HUDEP-2 (cell line): Measurements from ENCODE around the gene BNIPL.

Experiments used
- DNase-seq, 76 experiments: peaks; one replicate each; lab custom pipeline; 2025; ENCODE audit not compliant: unreplicated experiment in 76 of 76; lab: John Stamatoyannopoulos, UW

Gene BNIPL, protein sequence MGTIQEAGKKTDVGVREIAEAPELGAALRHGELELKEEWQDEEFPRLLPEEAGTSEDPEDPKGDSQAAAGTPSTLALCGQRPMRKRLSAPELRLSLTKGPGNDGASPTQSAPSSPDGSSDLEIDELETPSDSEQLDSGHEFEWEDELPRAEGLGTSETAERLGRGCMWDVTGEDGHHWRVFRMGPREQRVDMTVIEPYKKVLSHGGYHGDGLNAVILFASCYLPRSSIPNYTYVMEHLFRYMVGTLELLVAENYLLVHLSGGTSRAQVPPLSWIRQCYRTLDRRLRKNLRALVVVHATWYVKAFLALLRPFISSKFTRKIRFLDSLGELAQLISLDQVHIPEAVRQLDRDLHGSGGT

DNA sequence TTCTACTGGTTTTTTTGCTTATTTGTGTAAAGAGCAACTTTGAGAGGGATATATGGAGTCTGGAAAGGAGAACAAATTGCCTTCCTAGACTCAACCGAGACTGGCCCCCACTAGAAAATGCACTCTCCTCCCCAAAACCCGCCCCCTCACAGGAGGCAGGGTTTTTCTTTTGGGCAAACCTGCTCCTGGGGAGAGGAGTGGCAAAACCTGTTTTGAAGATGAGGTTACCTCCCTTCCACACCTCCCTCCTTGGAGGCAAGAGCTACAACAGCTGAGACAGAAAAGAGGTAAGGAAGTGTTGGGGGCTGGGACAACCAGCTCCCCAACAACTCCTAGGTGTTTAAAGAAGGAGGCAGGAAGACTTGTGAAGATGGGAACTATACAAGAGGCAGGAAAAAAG is at the start of gene BNIPL:
TSS of gene BNIPL (plus strand) at position 231 of the 400 bp plus-strand sequence. CDS start at position 371, 140 bp downstream.
- no peak for DNase-seq

DNA sequence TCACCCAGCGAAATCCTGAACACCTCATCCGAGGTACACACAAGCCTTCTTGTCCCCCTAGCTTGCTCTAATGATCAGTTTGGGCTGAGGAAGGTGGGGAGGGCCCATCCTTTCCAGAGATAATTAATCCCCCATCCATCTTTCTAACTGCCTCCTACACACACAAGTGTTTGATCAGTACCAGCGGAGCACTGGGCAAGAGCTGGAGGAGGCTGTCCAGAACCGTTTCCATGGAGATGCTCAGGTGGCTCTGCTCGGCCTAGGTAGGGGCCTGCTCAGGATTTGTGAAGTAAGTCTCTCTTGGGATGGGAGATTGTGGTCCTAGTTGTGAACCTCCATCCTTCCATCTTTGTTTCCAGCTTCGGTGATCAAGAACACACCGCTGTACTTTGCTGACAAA is 48.5 kb upstream of the BNIPL start:
- no peak for DNase-seq

DNA sequence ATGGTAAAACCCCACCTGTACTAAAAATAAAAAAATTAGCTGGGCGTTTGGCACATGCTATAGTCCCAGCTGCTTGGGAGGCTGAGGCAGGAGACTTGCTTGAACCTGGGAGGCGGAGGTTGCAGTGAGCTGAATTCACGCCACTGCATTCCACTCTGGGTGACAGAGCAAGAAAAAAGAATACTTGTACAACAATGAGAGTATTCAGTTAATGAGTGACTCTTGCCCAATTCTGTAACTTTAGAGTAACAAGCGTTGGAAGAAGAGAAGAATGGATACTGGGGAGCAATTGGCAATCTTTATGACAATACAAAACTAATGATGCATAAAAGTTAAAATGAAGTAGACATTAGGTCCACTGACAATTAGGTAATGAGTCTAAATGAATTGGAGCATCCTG is 43.8 kb upstream of the BNIPL start:
- no peak for DNase-seq

DNA sequence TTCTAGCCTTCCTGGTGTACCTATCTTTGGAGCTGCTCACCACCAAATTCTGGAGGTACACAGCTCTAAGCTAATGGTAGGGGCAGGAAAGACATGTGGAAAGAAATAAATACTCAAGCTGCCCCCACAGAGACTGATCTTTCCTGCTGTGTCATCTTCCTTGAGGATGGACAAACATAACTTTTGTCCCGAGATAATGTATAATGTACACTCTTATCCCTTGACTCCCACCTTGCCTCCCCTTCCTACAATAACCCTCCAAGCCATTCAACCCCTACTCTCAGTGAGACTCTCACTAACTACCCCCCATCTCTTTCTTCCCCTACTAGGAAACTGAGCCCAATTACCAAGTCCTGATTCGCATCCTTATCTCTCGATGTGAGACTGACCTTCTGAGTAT is 42.1 kb upstream of the BNIPL start:
- no peak for DNase-seq

DNA sequence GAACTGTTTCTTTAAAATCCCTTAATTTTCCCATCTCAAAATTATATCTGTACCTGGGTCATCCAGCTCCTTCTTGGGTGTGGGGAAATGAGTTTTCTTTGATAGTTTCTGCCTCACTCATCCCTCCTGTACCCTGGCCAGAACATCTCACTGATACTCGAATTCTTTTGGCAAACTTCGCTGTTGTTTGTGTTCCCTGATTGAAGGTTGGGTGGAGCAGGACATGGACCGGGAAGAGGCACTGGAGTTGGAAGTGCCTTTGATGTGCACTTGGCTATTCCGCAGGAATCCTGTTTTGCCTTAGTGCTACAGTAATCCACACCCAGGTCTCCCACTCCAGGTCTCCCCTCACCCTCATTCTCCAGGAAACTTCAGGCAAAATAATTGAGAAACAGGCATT is 40.9 kb upstream of the BNIPL start:
- DNase-seq, result no peak

DNA sequence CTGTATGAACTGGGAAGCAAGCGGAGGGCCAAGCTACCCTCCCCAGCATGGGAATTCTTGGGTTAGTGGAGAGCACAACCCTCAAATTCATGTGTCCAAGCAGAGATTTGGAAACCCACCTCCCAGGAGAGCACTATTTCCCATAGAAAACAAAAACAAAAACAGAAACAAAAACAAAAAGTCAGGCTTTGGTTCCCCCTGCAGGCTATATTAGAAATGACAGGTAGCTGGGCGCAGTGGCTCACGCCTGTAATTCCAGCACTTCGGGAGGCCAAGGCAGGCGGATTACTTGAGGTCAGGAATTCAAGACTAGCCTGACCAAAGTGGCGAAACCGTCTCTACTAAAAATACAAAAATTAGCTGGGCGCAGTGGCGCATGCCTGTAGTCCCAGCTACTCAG is 40.5 kb upstream of the BNIPL start:
- DNase-seq, result peak in 14 of 76 experiments; percentile 9 to 37 (median 18)

DNA sequence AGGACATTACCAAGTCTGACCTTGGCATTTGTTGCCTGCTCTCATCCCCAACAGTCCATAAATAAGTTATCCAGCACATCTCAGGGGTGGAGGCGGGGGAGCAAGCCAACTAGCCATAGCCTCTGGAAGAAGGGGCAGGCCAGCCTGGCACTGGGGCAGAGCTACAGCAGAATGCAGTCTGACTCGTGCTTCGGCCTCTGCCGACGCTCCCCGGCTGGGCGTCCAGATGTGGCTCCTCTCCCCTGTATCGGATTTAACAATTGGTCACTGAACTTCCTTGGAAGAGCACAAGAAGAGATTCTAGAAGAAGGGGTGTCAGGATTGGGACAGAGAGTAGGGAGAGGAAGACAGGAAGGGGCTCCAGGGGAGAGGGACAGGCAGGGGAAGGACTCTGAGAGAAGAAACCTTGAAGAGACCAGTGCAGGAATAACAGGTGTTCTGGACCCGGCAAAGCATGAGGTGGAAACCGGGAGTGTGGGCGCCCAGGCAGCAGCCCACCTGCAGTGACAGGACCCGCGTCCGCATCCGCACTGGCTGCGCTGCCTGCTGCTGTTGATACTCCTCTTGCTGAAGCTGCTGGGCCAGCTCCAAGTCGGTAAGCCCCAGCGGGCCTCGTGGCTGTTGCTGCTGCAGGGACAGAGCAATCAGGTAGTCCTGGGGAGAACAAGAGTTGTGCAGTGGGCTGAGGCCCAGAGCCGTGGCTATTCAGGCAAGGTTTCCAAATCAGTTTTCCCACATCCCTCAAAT is 39.1 kb upstream of the BNIPL start:
- DNase-seq, result no peak

DNA sequence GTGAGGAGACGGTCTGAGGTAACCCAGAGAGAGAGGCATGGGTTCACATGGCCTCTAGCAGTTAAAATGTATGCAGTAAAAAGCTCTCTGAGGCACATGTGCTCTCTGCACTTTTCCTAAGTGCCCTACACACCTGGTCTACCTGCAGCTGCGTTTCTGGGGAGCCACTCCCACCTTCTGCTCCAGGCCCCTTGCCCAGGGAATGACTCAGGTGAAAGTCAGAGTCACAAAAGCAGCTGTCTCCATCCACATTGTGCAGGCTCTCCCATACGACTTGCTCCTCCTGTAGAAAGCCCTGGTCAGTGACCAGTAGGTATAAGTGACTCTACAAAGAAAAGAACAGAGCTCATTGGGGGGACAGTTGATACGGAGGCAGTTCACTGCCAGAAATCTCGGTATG is 38.4 kb upstream of the BNIPL start:
- no peak for DNase-seq

DNA sequence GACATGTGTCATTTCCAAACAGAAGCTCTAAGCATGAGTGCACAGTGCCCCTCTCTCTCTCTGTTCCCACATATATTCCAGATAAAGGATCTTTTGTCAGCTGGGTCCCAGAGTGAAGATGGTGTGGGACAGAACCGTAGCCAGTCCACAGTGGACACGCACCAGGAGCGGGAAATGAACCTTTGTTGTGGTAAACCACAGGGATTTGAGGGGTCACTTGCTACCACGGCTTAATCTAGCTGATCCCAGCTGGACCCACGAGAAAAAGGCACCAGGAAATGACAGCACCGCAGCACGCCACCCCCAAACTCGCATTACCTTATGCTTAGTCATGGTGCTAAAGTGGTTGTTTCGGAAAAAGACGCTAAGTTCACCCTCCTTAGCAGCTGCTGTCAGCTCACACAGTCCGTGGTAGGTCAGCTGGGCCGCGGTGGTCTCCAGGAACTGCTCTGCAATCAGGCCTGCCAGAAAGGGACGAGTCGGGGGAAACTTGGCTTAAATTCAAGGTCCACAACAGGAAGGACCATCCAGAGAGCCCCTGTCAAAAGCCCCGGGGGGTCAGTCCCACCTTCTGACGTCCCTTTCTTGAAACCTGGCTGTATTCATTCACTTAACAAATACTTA is 37.2 kb upstream of the BNIPL start:
- DNase-seq, result no peak

DNA sequence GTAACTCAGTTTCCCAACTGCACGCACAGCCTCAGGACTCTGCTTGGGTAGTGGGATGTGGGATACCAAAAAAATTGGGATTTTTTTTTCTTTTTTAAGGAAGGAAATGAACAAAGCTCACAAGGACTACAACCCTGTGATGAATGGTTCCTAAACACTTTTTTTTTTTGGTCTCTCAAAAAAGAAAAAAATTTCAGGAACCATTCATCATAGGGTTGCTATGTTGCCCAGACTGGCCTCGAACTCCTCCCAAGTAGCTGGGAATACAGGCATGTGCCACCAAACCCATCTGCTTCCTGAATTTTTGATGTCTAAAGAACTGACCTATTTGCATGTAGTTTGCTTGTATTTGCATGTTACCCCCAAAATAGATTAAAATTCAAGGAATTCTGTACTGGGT is 36.5 kb upstream of the BNIPL start:
- no peak for DNase-seq

DNA sequence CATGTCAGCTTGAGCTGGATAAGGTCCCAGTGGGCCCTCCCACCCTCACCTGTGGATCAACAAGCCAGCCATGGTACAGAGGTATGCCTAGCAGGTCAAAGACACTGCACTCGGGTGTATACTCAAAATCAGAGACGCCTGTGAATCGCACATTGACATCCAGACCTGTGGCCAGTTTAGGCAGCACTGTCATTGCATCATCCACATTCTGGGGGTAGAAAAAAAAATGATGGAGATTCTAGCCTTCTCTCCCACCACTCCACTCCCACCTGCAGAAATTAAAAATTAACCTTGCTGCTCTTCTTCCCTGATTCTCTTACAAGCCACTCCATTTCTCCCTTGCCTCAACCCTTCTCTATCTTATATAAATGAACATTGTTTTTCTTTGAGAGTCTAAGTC is 36.0 kb upstream of the BNIPL start:
- no peak for DNase-seq

DNA sequence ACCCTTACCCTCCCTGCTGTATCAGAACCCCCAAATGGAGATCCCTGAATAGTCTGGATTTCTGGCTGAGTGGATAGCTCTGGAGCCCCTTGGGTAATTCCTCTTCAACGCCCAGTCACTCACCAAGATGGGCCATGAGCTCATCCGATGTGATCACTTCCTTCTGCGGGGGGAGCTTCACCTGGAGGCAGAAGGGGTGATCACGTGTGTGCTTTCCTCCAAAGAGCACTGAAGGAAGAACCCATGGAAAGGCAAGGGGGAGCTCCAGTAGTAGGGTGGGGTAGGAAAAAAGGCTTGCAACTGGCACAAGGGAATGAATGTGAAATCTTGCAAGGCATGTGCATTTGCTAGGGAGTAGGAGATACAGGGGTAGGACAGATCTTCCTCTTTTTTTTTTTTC is 34.8 kb upstream of the BNIPL start:
- no peak for DNase-seq

DNA sequence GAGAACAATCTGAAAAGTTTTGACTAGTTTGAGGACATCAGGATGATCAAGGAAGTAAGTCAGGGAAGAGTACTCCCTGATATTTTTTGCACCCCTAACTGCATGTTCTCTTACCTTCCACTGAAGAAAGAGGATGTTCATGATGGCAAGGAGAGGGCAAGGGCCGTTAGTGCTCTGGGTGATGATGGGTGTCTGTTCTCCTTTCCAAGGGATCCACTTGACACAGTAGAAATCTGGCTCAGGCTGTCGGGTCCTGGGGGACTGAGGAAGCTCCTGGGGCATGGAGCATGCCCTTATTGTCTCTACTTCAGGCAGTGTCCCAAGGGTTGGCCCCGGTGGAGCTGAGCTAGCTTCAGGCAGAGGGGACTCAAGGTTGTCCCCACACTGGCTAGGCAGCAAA is 34.3 kb upstream of the BNIPL start:
- no peak for DNase-seq

DNA sequence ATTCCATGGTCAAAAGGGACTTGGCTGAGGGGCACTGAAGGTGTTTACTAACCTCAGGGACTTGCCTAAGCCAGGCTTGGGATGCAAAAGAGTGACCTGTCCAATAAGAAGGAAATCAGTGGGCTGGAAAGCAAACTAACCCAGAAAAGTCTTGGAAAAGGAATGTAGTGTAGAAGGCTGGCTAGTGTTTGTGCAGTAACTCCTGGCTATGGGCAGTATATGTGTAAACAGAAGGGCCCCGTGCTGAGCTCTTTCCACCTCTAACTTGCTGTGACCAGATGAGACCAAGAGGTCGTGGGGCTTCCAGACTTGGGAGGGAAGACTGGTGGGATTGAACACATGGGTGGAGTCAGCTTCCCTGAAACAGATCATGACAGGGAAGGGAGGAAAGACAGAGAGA is 33.8 kb upstream of the BNIPL start:
- DNase-seq, result no peak

DNA sequence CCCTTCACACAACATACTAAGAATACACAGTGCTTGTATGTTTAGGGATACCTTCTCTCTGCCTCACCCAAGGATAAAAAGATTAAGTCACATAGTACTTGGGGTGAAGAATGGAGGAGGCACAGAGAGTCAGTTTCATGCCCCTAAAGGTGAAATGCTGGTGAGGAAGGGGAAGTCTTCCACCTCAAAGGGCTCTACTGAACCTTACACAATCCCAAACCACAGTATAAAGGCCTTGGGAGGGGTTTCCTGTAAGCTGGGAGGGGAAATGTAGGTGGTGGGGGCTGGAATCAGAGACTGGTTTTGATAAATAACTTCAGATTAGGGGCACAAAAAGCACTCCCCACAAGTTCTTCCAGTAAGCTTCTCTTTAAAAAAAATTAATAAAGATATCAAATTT is 33.2 kb upstream of the BNIPL start:
- DNase-seq, result peak in 1 of 76 experiments; percentile 3

DNA sequence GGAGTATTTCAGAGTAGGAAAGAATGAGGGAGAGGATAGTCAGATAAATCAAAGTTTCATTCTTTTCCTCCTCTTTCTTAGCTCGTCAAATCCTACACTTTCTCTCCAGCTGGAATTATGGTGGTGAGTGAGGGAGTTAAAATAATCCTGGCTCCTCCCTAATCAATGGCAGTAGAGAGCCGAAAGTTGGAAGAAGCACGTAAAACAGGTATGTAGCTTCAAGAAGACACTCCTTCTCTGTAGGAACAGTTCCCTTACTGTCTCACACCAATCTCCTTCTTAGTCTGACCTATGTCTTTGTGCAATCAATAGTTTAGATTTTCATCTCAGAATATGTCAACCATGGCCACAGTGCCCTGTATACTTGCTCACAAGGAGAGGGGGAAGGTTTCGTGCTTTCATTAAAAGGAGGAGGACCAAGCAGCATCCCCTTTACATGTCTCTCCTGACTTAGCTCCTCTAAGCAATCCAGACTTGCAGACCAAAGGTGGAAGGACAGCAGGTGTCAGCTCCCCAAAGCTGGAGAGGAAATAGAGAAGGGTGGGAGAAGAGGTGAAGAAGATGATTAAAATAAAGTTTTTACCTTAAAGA is 30.6 kb upstream of the BNIPL start:
- no peak for DNase-seq

DNA sequence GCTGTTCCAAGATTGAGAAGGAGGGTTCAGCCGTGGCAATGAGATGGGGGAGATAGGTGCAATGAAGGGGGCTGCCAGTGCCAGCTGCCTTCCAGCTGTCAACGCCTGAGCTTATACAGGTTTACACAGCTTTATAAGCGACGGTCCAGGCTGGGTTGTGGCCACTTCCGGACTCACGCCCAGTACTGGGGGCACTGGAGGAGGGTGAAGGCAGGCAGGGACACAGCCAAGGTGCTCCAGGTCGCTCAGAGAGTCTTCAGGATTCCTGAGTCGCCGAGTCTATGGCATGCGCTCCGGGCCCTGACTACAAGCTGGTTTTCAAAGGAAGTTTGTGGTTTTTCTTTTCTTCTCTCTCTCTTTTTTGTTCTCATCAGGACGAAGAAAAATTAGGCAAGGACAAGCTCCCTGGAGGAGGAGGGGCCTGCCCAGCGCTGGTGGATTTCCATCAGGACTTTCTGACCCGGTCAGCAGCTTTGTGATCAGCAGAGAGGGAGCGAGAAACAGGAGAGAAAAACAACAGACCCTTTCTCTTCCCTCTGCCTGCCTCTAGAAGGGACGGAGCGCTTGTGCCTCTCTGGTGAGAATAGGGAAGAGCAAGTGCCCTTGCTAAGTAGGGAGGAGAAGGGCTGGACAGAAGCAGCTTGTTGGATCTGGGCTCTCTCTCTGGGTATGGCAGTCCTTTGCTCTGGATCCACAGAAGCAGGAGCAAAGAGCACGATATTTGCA is 29.9 kb upstream of the BNIPL start, which contains the start of gene MINDY1:
TSS of gene MINDY1 (minus strand) at position 576 of the 726 bp plus-strand sequence. CDS start 4,285 bp downstream, outside the sequence.
- DNase-seq, result peak in 73 of 76 experiments; percentile 8 to 78 (median 49)

DNA sequence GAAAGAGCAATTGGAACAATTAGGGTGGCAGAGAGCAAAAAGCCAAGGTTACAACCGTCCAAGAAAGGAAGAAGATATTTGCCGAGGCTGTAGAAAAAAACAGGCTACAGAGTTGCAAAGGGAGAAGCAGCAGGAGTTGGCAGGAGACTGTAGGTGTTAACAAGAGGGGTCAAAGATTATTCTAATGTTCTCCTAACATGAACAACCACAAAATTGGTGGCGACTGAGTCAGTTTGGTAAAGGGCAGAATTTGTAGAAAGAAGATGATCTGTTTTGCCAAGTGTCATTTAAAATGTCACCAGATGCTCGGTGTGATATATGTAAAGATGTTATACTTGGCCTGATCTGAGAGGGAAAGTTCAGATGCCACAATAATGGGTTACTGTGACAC is 28.5 kb upstream of the BNIPL start:
- DNase-seq, result no peak

DNA sequence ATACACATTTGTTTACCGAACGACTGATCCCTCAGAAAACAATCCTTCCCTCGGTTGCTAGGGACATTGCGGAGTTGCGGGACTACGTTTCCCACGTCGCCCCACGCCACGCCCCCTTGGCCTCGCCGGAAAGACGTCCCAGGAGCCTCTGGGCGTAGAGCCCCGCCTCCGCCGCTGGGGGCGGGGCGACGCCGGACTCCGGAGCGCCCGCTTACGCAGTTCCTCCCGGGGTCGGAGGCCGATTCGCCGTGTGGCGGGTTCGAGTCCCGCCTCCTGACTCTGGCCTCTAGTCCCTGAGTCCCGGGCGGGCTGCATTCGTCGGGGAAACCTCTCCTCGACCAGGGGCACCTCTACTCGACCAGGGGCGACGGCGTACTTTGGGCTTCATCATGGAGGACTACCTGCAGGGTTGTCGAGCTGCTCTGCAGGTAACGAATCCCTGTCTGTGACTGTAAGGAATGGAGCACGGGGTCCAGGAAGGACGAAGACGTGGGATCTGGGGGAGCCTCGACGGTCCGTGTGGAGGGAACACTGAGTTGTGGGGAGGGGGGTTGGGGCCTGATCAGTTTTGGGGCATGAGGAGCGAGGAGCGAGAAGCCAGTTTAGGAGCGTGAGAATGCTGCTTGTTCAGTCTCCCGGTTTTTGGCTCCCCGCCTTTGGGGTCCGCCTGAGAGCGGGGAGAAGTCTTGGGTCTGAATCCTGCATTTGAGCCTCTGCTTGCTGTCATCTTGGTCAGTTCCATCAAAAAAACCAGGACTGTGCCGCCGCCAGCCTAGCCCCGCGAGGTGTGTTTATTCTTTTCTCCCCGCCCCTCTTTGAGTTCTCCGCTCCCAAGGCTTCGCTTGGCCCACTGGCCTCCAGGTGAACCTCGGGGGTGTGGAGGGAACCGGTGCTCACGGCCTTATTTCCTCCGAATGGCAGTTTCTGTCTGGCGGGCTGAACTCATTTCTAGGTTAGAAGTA is 27.9 kb upstream of the BNIPL start, which contains the start of gene PRUNE1:
TSS of gene PRUNE1 (plus strand) at position 206 of the 962 bp plus-strand sequence. CDS start at position 390, 184 bp downstream.
- peak in 74 of 76 experiments; percentile 34 to 95 (median 90) for DNase-seq
